GM21825 (cell line): ENCODE data around the gene CKAP4.
A peak's percentile ranks its signal among the peaks of the same experiment; 100 is the strongest.
"Not testable (repeated sequence)": the region's sequence is repeated elsewhere in the genome, so short reads cannot be mapped to it uniquely, and the experiment has no call there.

Experiments used
- ATAC-seq: cut with Tn5 transposase; IDR thresholded peaks from one replicate; pipeline ENCODE4 v1.9.1; 2021; ENCODE audit warnings: mild to moderate bottlenecking, moderate library complexity; ENCODE audit not compliant: unreplicated experiment

CKAP4 gene, protein sequence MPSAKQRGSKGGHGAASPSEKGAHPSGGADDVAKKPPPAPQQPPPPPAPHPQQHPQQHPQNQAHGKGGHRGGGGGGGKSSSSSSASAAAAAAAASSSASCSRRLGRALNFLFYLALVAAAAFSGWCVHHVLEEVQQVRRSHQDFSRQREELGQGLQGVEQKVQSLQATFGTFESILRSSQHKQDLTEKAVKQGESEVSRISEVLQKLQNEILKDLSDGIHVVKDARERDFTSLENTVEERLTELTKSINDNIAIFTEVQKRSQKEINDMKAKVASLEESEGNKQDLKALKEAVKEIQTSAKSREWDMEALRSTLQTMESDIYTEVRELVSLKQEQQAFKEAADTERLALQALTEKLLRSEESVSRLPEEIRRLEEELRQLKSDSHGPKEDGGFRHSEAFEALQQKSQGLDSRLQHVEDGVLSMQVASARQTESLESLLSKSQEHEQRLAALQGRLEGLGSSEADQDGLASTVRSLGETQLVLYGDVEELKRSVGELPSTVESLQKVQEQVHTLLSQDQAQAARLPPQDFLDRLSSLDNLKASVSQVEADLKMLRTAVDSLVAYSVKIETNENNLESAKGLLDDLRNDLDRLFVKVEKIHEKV

GRCh38 chr12:106247674-106248311, at the start of gene CKAP4:
Gene CKAP4 (minus strand): TSS chr12:106248020. CDS start chr12:106247851, 169 bp downstream.
- ATAC-seq, result peak; percentile 42

GRCh38 chr12:106297075-106297474, 49.3 kb upstream of the CKAP4 start:
- ATAC-seq, result no peak

GRCh38 chr12:106296179-106296877, 48.5 kb upstream of the CKAP4 start:
- ATAC-seq, result no peak

- ATAC-seq, result no peak
These were observed 44.5 kb upstream of the CKAP4 start for GRCh38 chr12:106292339-106292738.

DNA sequence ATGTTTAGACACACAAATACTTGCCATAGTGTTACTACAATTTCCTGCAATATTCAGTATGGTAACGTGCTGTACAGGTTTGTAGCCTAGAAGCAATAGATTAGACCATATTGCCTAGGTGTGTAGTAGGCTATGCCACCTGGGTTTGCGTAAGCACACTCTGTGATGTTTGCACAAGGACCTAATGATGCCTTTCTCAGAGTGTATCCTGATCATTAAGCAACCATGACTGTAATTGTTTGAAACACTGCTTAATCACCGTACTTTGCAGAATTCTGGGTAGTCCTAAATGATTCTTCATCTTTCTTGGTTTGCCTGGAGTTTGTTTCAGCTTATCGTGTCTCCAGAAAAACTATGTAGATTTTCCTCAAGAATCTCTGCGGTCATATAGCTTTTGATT, 43.5 kb upstream of the CKAP4 start:
- ATAC-seq, result no peak

- no peak for ATAC-seq
These were observed 42.8 kb upstream of the CKAP4 start for GRCh38 chr12:106290666-106291065.

GRCh38 chr12:106289196-106289681, 41.4 kb upstream of the CKAP4 start:
- ATAC-seq, result no peak

GRCh38 chr12:106288494-106289195, 40.8 kb upstream of the CKAP4 start:
- no peak for ATAC-seq

- ATAC-seq, result no peak
These were observed 40.3 kb upstream of the CKAP4 start for GRCh38 chr12:106288101-106288493.

DNA sequence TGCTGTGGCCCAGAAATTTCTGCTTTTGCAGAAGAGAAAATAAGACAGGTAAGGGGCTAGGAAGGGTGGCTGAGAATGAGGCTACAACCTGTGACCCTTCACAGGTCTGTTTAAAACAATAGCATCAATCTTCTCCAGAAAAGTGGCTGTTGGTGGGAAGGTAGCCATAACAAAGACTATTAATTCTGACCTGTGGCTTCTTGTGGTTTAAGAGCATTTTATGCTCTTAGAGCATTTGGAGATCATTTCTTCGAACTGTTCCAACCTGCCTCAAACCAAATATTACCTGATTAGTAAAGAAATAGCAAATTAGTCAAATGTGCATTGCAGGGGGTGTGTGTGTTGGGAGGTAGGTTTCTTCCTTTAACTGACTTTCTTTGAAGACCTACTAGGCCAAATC, 39.5 kb upstream of the CKAP4 start:
- ATAC-seq, result no peak

- not testable (repeated sequence) for ATAC-seq
These were observed 38.8 kb upstream of the CKAP4 start for GRCh38 chr12:106286576-106287162.

- no peak for ATAC-seq
These were observed 38.2 kb upstream of the CKAP4 start for GRCh38 chr12:106285982-106286381.

- ATAC-seq, result no peak
These were observed 36.7 kb upstream of the CKAP4 start for GRCh38 chr12:106284358-106285105.

- no peak for ATAC-seq
These were observed 34.8 kb upstream of the CKAP4 start for GRCh38 chr12:106282457-106283097.

DNA sequence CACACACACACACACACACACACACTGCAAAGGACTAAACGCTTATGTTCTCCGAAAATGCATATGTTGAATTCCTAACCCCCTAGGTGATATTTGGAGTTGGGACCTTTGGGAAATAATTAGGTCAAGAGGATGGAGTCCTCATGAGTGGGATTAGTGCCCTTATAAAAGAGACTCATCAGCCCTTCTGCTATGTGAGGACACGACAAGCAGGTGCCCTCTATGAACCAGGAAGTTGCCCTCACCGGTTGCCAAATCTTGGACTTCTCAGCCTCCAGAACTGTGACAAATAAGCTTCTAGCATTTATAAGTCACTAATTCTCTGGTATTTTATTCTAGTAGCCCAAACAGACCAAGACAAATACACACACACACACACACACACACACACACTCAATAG, 34.0 kb upstream of the CKAP4 start:
- no peak for ATAC-seq

DNA sequence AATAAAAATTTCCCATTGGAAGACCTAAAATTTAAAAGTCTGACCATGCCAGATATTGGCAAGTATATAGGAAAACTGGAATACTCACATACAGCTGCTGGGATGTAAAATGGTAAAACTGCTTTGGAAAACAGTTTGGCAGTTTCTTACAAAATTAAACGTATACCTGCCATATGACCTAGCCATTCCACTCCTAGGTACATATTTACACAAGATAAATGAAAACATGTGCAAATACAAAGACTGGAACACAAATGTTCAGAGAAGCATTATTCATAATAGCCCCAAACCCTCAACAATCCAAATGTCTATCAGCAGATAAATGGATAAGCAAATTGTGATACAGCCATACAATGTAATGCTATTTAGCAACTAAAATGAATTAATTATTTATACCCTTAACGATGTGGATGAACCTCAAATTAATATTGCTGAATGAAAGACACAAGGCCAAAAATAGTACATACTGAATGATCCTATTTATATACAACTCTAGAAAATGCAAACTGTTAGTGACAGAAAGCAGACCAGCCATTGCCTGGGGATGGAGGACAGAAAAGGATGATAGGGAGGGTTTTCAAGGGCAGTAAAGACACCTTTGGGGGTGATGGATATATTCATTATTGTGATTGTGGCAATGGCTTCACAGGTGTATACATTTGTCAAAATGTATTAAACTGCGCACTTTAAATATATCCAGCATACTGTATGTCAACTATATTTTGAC, 33.4 kb upstream of the CKAP4 start:
- no peak for ATAC-seq

- ATAC-seq, result no peak
These were observed 32.3 kb upstream of the CKAP4 start for GRCh38 chr12:106280106-106280505.

- ATAC-seq, result peak; percentile 65
These were observed 28.4 kb upstream of the CKAP4 start for GRCh38 chr12:106276032-106276740.
